Islet precursor cell (in vitro differentiated cells): ENCODE results near the gene TRAK2.

Experiments used
- DNase-seq: peaks from one replicate; pipeline ENCODE4 v3.0.0-alpha.2; 2018

The TRAK2 gene

GRCh38 chr2:201353116-201353515, 98.1 kb downstream of the TRAK2 start:
- DNase-seq = no peak

DNA sequence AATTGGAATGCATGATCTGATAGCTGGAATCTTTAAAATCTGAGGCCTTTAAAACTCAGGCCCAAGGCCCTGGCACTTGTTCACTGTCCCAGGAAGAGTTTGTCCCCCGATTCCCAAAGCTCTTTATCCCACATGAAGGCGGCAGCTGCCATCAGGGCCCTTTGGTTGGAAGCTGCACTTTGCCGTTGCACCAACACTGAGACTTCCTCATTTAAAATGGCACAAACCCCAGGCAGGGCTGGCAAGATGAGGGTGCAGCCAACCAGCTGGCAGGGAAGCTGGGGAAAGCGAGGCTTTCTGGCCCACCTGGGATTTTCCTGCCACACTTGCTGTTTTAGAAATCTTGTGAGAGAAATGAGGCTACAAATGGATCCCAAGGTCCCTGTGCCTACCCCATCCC, 100.4 kb downstream of the TRAK2 start:
- DNase-seq = no peak

DNA sequence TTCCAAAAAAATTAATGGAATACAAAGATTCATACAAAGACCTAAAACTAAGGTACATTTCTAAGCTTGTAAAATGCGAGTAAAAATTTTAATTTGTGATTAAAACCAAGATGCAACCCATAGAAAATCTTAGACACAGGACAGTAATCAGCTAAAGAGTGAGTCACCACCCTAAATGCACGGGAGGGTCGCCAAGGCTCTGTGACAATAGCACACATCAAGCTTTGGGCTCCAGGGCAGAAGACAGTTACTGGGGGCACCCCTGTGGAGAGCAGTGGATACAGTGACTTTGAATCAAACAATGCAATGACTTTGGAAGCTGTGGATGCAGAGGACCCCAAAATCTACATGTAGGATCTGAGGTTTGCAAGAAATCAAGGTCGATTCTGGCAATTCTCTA, 101.7 kb downstream of the TRAK2 start:
- DNase-seq = no peak

GRCh38 chr2:201348758-201349157, 102.5 kb downstream of the TRAK2 start:
- no peak for DNase-seq

DNA sequence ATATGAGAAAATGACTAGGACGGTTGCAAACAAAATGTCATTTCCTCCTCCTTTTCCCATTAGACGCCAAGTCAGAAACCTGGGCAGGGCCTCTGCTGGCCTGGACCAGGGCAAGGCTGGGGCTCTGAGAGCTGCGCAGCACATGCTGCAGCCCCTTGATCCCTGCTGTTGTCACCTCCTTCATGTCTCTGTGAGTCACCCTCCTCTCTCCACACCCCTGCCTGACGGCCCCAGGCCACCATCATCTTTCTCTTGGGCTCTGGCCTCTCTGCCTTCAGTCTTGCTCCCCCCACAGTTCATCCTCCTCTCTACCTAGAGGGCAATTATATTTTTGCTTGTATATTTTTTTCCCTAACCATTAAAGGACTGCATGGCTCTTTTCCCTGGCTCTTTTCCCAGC, 104.1 kb downstream of the TRAK2 start:
- DNase-seq = peak; percentile 73

GRCh38 chr2:201345625-201346213, 105.5 kb downstream of the TRAK2 start:
- no peak for DNase-seq

- no peak for DNase-seq
Observed at GRCh38 chr2:201344663-201345366, 106.4 kb downstream of the TRAK2 start.

DNA sequence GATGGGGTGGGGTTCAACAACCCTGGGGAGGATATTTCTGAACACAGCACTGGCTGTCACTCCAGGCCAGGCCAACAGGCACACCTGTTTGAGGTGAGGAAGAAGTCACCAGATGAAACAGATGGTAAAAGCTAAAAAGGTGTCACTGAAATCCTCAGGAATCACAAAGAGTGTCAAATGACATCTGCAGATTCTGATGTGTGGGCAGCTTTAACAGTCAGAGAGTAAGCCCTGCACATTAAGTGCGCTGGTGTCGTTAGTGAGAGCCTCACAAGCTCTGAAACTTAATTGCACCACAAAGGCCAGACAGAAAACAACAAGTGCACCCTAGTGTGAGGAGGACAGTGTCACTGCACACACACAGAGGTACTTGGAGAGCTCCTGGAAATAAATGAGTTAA, 107.7 kb downstream of the TRAK2 start:
- DNase-seq = no peak

GRCh38 chr2:201342923-201343322, 108.3 kb downstream of the TRAK2 start:
- DNase-seq = no peak

- DNase-seq = no peak
Observed at GRCh38 chr2:201329409-201329808, 121.8 kb downstream of the TRAK2 start.

DNA sequence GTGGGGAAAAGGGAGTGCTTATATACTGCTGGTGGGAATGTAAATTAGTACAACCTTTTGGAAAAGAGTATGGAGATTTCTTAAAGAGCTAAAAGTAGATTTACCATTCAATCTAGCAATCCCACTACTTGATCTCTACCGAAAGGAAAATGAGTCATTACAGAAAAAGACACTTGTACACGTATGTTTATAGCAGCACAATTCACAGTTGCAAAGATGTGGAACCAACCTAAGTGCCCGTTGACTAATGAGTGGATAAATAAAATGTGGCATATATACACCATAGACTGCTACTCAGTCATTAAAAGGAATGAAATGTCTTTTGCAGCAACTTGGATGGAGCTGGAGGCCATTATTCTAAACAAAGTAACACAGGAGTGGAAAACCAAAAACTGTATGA, 123.6 kb downstream of the TRAK2 start:
- DNase-seq = no peak
